HCT116 (cell line): ENCODE results near the gene TAP1. TPM values are rescaled to one million over a fixed set of nuclear protein-coding genes. Genes with fewer than 3 reads are reported as not detected.

Experiments
- ATAC-seq: fragments of 200-7000 bp; cut with Tn5 transposase; 2 replicates; pipeline ENCODE4 v1.9.1; 2020; ENCODE audit warnings: mild to moderate bottlenecking, moderate library complexity
- BruUV-seq: library from RNA; stranded (reverse); fragments of 400-500 nt; replicated peaks from 2 replicates; lab custom pipeline; 2021; lab: Mats Ljungman, UMichigan
- CTCF ChIA-PET: fragments of 300-600 bp; sonication (Branson Sonifier 250); formaldehyde crosslinking; loops from one replicate; lab custom pipeline; 2021; ENCODE audit warnings: antibody characterized with exemption; lab: Charles Lee
- POLR2A ChIA-PET: fragments of 300-600, 350-600 bp; sonication (Branson Sonifier 250); formaldehyde crosslinking; loops from one replicate; lab custom pipeline; 2021; ENCODE audit warnings: antibody characterized with exemption; lab: Charles Lee
- RAD21 ChIA-PET, 2 experiments: fragments of 300-600 bp; sonication (Branson Sonifier 250); formaldehyde crosslinking; loops; one replicate each; lab custom pipeline; 2023; ENCODE audit warnings: low total read pairs in 2 of 2; ENCODE audit not compliant: uncharacterized antibody in 2 of 2, unreplicated experiment in 2 of 2, low non-redundant PET in 1 of 2; lab: Charles Lee
- DNase-seq: peaks from one replicate; pipeline ENCODE4 v3.0.0-alpha.2; 2010; ENCODE audit warnings: low read depth, low spot score
- H2AFZ ChIP-seq: fragments of 200-600 bp; shearing (Covaris generic), sonication (generic); 2 replicates; pipeline ENCODE4 v1.6.1; 2017; ENCODE audit warnings: low read depth, mixed run types, mixed read lengths, antibody characterized with exemption, low read length; ENCODE audit not compliant: poor library complexity, severe bottlenecking
- H3K27ac ChIP-seq: 2 replicates; pipeline ENCODE4 v1.5.1; 2012; ENCODE audit warnings: low read depth, low read length
- H3K27me3 ChIP-seq: fragments of 200-600 bp; sonication (generic); 2 replicates; pipeline ENCODE4 v1.6.1; 2016; ENCODE audit warnings: mixed run types, low read length, mixed read lengths; ENCODE audit not compliant: insufficient read depth
- H3K36me3 ChIP-seq, 2 experiments: fragments of 200-500 bp in 1 of 2; fragments of 200-600 bp in 1 of 2; sonication (Bioruptor generic) in 1 of 2; sonication (generic) in 1 of 2; 2 replicates each; pipeline versions ENCODE4 v1.5.1 to v1.6.1; 2014 to 2016; ENCODE audit warnings: low read length in 2 of 2, inconsistent platforms in 1 of 2, mixed read lengths in 1 of 2, mixed run types in 1 of 2; ENCODE audit not compliant: insufficient read depth in 2 of 2, control insufficient read depth in 1 of 2
- H3K4me1 ChIP-seq, 2 experiments: fragments of 200-600 bp in 1 of 2; sonication (generic) in 1 of 2; 2 replicates each; pipeline versions ENCODE4 v1.5.1 to v1.6.1; 2012 to 2017; ENCODE audit warnings: low read length in 2 of 2, inconsistent platforms in 1 of 2, mild to moderate bottlenecking in 1 of 2, mixed read lengths in 1 of 2, mixed run types in 1 of 2, moderate library complexity in 1 of 2; ENCODE audit not compliant: insufficient read depth in 2 of 2, control insufficient read depth in 1 of 2
- H3K4me2 ChIP-seq: fragments of 200-600 bp; sonication (generic); 2 replicates; pipeline ENCODE4 v1.6.1; 2017; ENCODE audit warnings: mixed run types, low read length, mixed read lengths
- H3K4me3 ChIP-seq, 2 experiments: fragments of 200-600 bp in 1 of 2; sonication (generic) in 1 of 2; replicated peaks in 1 of 2; 2 replicates each; pipeline ENCODE4 v1.5.1; 2011 to 2016; ENCODE audit warnings: low read length in 2 of 2, control low read depth in 1 of 2, low read depth in 1 of 2, mild to moderate bottlenecking in 1 of 2, mixed read lengths in 1 of 2, mixed run types in 1 of 2
- H3K79me2 ChIP-seq: fragments of 200-600 bp; sonication (generic); 2 replicates; pipeline ENCODE4 v1.6.1; 2017; ENCODE audit warnings: mild to moderate bottlenecking, mixed run types, low read length, moderate library complexity, mixed read lengths; ENCODE audit not compliant: insufficient read depth
- H3K9ac ChIP-seq: fragments of 200-600 bp; sonication (generic); 2 replicates; pipeline ENCODE4 v1.6.1; 2016; ENCODE audit warnings: low read length, mixed read lengths
- H3K9me2 ChIP-seq: fragments of 200-600 bp; sonication (generic), shearing (Covaris generic); 2 replicates; pipeline ENCODE4 v1.6.1; 2017; ENCODE audit warnings: mixed run types, mild to moderate bottlenecking, moderate library complexity; ENCODE audit not compliant: insufficient read depth
- H3K9me3 ChIP-seq, 2 experiments: fragments of 200-500 bp in 1 of 2; fragments of 200-600 bp in 1 of 2; sonication (Bioruptor generic) in 1 of 2; sonication (generic) in 1 of 2; 2 replicates each; pipeline ENCODE4 v1.6.1; 2014 to 2017; ENCODE audit warnings: low read length in 2 of 2, mixed read lengths in 2 of 2, inconsistent platforms in 1 of 2, low read depth in 1 of 2, mild to moderate bottlenecking in 1 of 2, mixed run types in 1 of 2, moderate library complexity in 1 of 2; ENCODE audit not compliant: control insufficient read depth in 1 of 2, insufficient read depth in 1 of 2
- H4K20me1 ChIP-seq: fragments of 200-600 bp; sonication (generic), shearing (Covaris generic); 2 replicates; pipeline ENCODE4 v1.6.1; 2017; ENCODE audit warnings: mixed run types, mild to moderate bottlenecking, moderate library complexity; ENCODE audit not compliant: insufficient read depth
- CBX3 ChIP-seq: IDR thresholded peaks from 2 replicates; pipeline ENCODE4 v1.6.1; 2012; ENCODE audit warnings: low read depth
- CTCF ChIP-seq, 3 experiments: fragments of 200-600 bp in 1 of 3; sonication (generic) in 1 of 3; IDR thresholded peaks in 2 of 3; conservative IDR thresholded peaks in 1 of 3; 2 replicates each; pipeline ENCODE4 v1.5.1; 2012 to 2017; ENCODE audit warnings: low read depth in 2 of 3, low read length in 2 of 3, antibody characterized with exemption in 1 of 3, borderline replicate concordance in 1 of 3, control low read depth in 1 of 3, mild to moderate bottlenecking in 1 of 3, mixed read lengths in 1 of 3, mixed run types in 1 of 3, moderate library complexity in 1 of 3; ENCODE audit not compliant: insufficient read depth in 1 of 3
- EZH2 ChIP-seq: fragments of 200-600 bp; sonication (generic); IDR thresholded peaks from 2 replicates; pipeline ENCODE4 v1.6.1; 2017; ENCODE audit warnings: antibody characterized with exemption, mixed run types
- EZH2phosphoT487 ChIP-seq: fragments of 200-600 bp; IDR thresholded peaks from 2 replicates; pipeline ENCODE4 v1.6.1; 2018; ENCODE audit warnings: antibody characterized with exemption, borderline replicate concordance
- FOSL1 ChIP-seq: IDR thresholded peaks from 2 replicates; pipeline ENCODE4 v1.6.1; 2012; ENCODE audit warnings: low read depth
- RAD21 ChIP-seq: IDR thresholded peaks from 2 replicates; pipeline ENCODE4 v1.6.1; 2012; ENCODE audit warnings: low read depth, mild to moderate bottlenecking
- SIN3A ChIP-seq: IDR thresholded peaks from 2 replicates; pipeline ENCODE4 v1.6.1; 2012; ENCODE audit warnings: low read depth
- SP1 ChIP-seq: IDR thresholded peaks from 2 replicates; pipeline ENCODE4 v1.6.1; 2012; ENCODE audit warnings: low read depth
- TCF7L2 ChIP-seq: IDR thresholded peaks from 2 replicates; pipeline ENCODE4 v1.7.0; 2011; ENCODE audit warnings: borderline replicate concordance, inconsistent platforms; ENCODE audit not compliant: insufficient read depth, insufficient read length; ENCODE audit errors: extremely low read depth
- YY1 ChIP-seq: IDR thresholded peaks from 2 replicates; pipeline ENCODE4 v1.6.1; 2011; ENCODE audit warnings: low read length, low read depth, moderate library complexity, mild to moderate bottlenecking; ENCODE audit not compliant: insufficient replicate concordance; ENCODE audit errors: extremely low read depth
- ZFX ChIP-seq: fragments of 450-650 bp; IDR thresholded peaks from 2 replicates; pipeline ENCODE4 v1.6.1; 2017
- intact Hi-C: fragments of 100-400 bp; cut with micrococcal nuclease; formaldehyde crosslinking; loops from 2 replicates; pipeline ENCODE4 v1.10.0; 2022
- total RNA-seq: library from RNA; stranded (reverse); gene quantifications from one replicate; pipeline ENCODE4 v1.2.1, GENCODE V29; 2021; ENCODE audit not compliant: unreplicated experiment
- TF ChIP-seq, protein P1 (sequence below): IDR thresholded peaks from 2 replicates; pipeline ENCODE4 v1.6.1; 2012; ENCODE audit warnings: low read depth
- TF ChIP-seq, protein P2 (sequence below): IDR thresholded peaks from 2 replicates; pipeline ENCODE4 v1.6.1; 2012

Gene TAP1
- total RNA-seq, 1 experiment from 2014 or later, result 32.2 TPM

- Histone ChIP-seq H3K9me2 (no peaks in the 10 kb centered on the region), H3K27ac (no peak overlapping the region), H3K4me1 (peaks cover 13 to 20% of the 10 kb centered on the region in 2 experiments; a peak in 3 of 4 replicates), H3K36me3 (no peaks in the 10 kb centered on the region; a peak in 1 of 4 replicates), H3K27me3 (no peaks in the 10 kb centered on the region), H3K79me2 (no peaks in the 10 kb centered on the region), H3K4me3 (no peak overlapping the region), H3K9me3 (no peaks in the 10 kb centered on the region), H3K9ac (no peak overlapping the region), H2AFZ (no peak overlapping the region), H3K4me2 (no peak overlapping the region), H4K20me1 (no peaks in the 10 kb centered on the region)
- RAD21 ChIA-PET, result no interaction called here
- TF ChIP-seq SIN3A (no peak), SP1 (no peak)
- DNase-seq, result no peak
- no TSS peak for BruUV-seq
- intact Hi-C loops, result no loop called here
- CTCF ChIA-PET, result no interaction called here
- ATAC-seq, result no peak
- POLR2A ChIA-PET, result no interaction called here
Measured at GRCh38 chr6:32849126-32849525, 4.4 kb downstream of the TAP1 start.

DNA sequence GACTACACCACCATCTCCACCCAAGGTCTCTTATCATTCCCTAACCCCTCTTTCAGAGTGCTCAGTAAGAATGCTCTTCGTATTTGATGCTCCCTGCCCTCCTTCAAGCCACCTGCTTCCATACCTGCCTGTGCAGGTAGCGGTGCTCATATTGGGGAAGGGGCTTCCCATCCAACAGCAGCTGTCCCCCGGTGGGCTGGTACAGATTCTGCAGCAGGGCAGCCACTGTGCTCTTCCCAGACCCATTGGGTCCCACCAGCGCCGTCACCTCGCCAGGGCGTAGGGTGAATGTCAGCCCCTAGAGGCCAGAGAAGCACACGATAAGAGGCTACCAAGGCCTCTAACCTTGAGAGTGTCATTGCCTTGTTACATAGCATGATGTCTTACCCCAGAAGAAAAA lies 5.7 kb downstream of the TAP1 start:
- H4K20me1 ChIP-seq, result no peaks in the 10 kb centered on the region
- no peak overlapping the region for H3K9ac ChIP-seq
- intact Hi-C loops, result no loop called here
- H3K27me3 ChIP-seq, result no peaks in the 10 kb centered on the region
- ChIA-PET CTCF (no interaction called here), POLR2A (no interaction called here), RAD21 (no interaction called here)
- BruUV-seq, result no TSS peak
- no peaks in the 10 kb centered on the region for H3K9me3 ChIP-seq
- DNase-seq (no peak), ATAC-seq (no peak)
- no peak overlapping the region for H3K4me3 ChIP-seq
- no peak overlapping the region for H2AFZ ChIP-seq
- H3K79me2 ChIP-seq, result no peaks in the 10 kb centered on the region
- peaks cover 14 to 23% of the 10 kb centered on the region in 2 experiments; a peak in 3 of 4 replicates for H3K4me1 ChIP-seq
- H3K27ac ChIP-seq, result no peak overlapping the region
- no peak overlapping the region for H3K4me2 ChIP-seq
- H3K9me2 ChIP-seq, result no peaks in the 10 kb centered on the region
- H3K36me3 ChIP-seq, result no peaks in the 10 kb centered on the region; a peak in 1 of 4 replicates
- TF ChIP-seq EZH2phosphoT487 (no peak), EZH2 (no peak), RAD21 (no peak), FOSL1 (no peak), CBX3 (no peak), TCF7L2 (no peak), YY1 (no peak), CTCF (IDR thresholded peaks at IDR 0.05 in 2 of 3, conservative IDR thresholded peaks at IDR 0.05 in 1 of 3; ENCODE audit: borderline replicate concordance in 1 of 3, insufficient read depth in 1 of 3, low read depth in 2 of 3, low read length in 2 of 3) (no peak), ZFX (no peak)
- TF ChIP-seq, protein P1, sequence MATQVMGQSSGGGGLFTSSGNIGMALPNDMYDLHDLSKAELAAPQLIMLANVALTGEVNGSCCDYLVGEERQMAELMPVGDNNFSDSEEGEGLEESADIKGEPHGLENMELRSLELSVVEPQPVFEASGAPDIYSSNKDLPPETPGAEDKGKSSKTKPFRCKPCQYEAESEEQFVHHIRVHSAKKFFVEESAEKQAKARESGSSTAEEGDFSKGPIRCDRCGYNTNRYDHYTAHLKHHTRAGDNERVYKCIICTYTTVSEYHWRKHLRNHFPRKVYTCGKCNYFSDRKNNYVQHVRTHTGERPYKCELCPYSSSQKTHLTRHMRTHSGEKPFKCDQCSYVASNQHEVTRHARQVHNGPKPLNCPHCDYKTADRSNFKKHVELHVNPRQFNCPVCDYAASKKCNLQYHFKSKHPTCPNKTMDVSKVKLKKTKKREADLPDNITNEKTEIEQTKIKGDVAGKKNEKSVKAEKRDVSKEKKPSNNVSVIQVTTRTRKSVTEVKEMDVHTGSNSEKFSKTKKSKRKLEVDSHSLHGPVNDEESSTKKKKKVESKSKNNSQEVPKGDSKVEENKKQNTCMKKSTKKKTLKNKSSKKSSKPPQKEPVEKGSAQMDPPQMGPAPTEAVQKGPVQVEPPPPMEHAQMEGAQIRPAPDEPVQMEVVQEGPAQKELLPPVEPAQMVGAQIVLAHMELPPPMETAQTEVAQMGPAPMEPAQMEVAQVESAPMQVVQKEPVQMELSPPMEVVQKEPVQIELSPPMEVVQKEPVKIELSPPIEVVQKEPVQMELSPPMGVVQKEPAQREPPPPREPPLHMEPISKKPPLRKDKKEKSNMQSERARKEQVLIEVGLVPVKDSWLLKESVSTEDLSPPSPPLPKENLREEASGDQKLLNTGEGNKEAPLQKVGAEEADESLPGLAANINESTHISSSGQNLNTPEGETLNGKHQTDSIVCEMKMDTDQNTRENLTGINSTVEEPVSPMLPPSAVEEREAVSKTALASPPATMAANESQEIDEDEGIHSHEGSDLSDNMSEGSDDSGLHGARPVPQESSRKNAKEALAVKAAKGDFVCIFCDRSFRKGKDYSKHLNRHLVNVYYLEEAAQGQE, result no peak
- TF ChIP-seq, protein P2, sequence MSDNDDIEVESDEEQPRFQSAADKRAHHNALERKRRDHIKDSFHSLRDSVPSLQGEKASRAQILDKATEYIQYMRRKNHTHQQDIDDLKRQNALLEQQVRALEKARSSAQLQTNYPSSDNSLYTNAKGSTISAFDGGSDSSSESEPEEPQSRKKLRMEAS, result no peak
